CD4-positive, alpha-beta T cell treated with Interleukin-17A for 4 hours (primary cell): ENCODE measurements around the gene ARID5B.

Experiments used
- DNase-seq: peaks from one replicate; pipeline ENCODE4 v3.0.0-alpha.2; 2020; ENCODE audit warnings: mixed read lengths

ARID5B gene

DNA sequence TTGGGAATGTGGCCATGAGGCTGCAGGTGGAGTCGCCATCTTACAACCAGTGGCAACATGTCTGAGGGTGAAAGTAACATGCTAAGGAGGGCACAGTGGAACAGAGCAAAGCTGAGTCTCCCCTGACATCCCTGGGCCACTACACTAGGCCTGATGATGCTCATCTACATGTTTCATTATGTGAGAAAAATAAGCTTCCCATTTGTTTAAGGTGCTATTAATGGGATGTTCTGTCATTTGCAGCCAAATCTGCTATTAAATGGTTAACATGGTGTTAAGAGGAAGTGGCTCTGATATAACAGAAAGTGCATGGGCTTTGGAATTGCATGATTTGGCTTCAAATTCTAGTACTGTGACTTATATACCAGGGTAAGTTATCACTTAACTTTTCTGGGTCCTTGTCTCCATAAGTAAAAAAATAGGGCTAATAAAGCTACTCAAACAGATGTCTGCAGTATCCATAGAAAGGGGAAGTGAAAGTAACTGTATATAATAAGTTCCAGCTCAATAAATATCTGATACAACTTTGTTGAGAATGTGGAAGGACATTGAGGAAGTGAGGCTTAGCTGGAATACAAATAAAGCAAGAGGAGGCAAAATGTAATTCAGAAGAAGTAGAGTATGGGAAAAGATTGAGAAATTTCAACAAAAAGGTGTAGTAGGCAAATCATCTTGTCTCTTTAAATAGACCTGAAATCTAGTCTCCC, 208.2 kb downstream of the ARID5B start:
- DNase-seq, result no peak

DNA sequence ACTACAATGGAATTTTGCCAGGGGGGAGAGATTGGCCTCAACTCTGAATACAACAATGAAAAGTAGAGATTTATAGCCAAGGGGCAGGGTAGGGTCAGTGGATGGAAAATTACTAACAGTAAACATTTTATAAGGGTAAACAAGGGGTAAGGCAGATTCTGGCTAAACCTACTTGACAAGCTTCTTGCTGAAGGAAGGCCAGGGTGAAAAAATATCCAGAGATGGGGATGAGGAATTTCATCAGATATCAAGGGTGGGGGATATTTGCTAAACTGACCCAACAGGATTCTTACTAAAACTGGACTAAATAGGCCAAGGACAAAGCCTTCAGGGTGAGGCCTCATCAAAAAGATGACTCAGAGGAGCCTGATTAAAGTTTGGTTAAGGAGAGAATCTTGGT, 210.8 kb downstream of the ARID5B start:
- no peak for DNase-seq

DNA sequence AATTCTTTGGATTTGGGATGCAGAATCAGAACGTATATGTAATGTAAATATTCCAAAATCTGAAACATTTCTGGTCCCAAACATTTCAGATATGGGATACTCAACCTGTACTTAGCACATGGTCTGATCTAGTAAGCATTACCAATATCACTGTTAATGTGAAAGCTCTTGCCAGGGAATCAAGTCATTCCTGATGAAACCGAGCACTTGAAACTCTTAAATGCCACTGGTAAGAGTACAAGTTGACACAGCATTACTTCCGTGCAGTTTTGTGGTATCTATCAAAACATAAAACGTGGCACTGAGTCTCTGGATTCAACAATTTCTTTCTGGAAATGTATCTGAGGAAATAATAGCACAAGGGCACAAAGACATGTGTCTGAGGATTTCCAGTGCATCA, 211.5 kb downstream of the ARID5B start:
- DNase-seq, result no peak

DNA sequence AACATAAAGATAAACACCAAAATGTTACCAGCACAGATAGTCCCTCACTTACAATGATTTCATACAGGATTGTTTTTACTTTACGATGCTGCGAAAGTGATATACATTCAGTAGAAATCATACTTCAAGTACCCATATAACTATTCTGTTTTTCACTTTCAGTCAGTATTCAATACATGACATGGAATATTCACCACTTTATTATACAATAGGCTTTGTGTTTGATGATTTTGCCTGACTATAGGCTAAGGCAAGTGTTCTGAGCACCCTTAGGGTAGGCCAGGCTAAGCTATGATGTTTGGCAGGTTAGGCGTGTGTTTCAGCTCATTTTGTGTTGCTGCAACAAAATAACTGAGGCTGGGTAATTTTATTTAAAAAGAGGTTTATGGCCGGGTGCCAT, 212.2 kb downstream of the ARID5B start:
- DNase-seq, result no peak

DNA sequence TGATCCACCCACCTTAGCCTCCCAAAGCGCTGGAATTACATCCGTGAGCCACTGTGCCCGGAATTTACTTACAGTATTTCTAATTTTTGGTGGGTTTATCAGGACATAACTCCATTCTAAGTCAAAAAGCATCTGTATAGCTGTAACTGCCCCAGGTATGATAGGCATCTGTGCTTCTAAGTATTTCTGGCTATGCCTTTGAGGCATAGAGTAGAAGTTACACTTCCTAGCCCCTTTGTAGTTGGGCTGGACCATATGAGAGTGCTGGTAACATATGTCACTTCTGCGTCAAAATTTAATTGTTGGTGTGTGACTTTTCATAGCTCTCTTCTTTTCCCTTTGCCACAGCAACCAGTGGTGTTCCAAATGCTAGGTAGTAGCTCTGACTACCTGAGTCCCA, 213.8 kb downstream of the ARID5B start:
- DNase-seq, result no peak

DNA sequence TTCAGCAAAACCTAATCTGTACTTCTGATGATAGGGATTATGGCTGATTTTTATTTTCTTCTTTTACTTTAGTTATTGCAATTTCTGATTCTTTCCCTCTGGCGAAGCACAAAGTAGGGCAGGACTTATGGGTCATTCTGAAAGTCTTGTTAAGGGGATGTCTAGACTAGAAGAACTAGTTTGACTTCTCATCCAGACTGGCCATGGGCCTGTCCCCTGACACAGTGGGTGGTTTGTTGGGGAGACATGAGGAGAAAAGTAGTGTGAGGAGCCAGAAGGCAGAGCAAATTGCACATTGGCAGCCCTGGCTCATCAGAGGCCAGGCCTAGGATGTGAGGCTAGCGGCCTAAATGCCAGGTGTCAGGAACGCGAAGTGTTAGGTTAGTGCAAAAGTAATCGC, 214.3 kb downstream of the ARID5B start:
- no peak for DNase-seq

DNA sequence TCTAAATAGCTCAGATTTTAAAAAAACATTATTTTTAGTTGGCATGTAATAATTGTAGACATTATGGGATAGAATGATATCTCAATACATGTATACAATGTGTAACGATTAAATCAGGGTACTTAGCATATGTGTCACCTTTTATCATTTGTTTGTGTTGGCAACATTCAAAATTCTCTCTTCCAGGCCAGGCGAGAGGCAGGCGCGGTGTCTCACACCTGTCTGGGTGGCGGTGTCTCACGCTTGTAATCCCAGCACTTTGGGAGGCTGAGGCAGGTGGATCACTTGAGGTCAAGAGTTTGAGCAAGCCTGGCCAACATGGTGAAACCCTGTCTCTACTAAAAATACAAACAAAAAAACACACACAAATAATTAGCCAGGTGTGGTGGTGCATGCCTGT, 215.4 kb downstream of the ARID5B start:
- no peak for DNase-seq

DNA sequence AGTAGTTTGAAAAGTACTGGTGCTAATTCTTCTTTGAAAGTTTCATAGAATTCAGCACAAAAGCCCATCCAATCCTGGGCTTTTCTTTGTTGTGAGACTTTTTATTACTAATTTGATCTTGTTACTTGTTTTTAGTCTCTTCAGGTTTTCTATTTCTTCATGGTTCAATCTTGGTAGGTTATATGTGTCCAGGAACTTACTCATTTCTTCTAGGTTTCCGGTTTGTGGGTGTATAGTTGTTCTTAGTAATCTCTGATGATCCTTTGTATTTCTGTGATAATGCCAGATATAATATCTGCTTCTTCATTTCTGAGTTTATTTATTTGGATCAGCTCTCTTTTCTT, 219.7 kb downstream of the ARID5B start:
- no peak for DNase-seq

DNA sequence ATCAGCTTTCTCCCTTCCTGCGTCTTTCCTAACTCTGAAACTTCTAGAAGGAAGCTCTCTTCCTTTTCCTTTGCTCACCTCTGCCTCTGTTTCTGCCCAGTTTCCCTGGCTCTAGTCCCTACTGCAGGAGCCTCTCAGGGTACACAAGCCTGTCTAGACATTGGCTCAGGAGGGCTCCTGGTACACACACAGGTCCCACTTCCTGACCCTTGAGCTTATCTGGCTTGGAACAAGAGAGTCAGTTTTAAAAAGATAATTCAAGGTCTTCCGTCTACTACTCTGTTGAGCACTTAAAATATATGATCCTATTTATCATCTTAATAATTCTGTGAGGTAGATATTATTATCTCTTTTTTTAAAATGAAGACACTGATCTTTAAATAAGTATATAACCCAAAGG, 226.5 kb downstream of the ARID5B start:
- no peak for DNase-seq

DNA sequence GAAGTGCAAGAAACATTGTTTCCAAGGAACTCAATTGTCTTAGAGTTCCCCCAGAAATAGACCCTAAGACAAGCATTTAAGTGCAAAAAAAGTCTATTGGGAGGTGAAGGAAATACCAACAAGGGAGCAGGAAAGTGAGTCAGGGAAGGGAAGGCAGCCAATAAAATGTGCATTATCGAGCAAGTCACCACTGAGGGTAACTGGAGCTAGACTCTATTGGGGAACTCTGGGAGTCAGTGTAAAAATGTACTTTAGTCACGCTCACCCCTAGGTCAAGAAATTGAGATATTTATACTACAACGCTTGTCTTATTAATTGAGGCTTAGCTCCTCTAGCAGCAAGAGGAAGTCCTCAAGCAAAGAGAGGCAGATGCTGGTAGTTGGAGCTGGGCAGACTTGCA, 229.4 kb downstream of the ARID5B start:
- DNase-seq, result no peak

DNA sequence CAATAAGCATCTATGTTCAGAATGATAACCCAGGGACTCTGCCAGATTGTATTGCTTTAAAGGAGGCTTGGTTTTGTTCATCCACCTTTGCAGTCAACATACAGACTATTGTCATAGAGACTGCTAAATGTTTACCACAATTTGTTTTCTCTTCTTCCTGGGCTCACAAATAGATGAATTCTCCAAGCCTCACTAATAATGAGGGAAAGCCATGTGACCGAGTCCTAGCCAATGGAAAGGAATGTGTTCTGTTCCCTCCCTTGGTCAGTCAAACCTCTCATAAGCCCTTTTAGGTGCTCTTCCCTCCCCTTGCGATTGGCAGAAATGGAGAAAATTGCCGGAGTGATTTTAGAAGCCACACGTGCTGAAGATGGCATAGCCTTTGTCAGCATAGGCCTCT, 230.2 kb downstream of the ARID5B start:
- no peak for DNase-seq

DNA sequence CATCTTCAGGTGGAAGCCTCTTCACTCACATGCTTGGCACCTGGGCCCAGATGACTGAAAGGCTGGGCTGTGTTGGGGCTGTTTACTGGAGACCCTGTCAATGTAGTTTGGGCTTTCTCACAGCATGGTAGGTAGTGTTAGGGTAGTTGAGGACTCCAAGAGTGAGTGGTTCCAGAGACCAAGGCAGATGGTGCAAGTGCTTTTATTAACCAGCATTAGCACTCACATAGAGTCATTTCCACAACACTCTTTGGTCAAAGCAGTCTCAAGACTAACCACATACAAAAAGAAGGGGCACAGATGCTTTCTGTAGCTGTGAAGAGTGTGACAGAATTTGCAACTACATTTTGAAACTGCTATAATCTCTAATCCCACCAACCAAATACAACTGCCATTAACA, 232.1 kb downstream of the ARID5B start:
- no peak for DNase-seq

DNA sequence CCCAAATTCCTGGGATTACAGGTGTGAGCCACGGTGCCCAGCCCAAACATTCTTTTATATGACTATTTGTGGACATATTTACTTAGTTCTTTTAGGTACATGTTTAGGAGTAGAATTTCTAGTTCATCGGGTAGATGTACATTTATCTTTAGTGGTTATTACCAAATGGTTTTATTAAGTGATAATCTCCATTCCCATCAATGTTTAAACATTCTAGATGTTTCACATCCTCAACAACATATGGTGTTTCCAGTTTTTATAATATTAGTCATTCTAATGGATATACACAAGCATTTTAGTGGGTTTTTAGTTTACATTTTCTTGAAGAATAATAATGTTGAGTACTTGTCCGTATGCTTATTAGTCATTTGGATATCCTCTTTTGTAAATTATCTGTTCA, 235.4 kb downstream of the ARID5B start:
- no peak for DNase-seq
